Naive thymus-derived CD4-positive, alpha-beta T cell (primary cell): Measurements from ENCODE around the gene COMMD6. TPM values are rescaled to one million over a fixed set of nuclear protein-coding genes. Genes with fewer than 3 reads are reported as not detected.

Source experiments
- ATAC-seq: fragments of 150-1000 bp; cut with Tn5 transposase; 2 replicates; pipeline ENCODE4 v1.10.0; 2021; ENCODE audit warnings: mild to moderate bottlenecking, moderate library complexity
- CTCF ChIA-PET: fragments of 350-600 bp; sonication (Branson Sonifier 250); formaldehyde crosslinking; loops from one replicate; lab custom pipeline; 2021; ENCODE audit warnings: antibody characterized with exemption; lab: Charles Lee
- POLR2A ChIA-PET: fragments of 350-600 bp; sonication (Branson Sonifier 250); formaldehyde crosslinking; loops from one replicate; lab custom pipeline; 2021; ENCODE audit warnings: antibody characterized with exemption, inconsistent platforms; lab: Charles Lee
- DNase-seq, 9 donors: peaks; one replicate each; pipeline versions ENCODE4 v3.0.0 to v3.0.0-alpha.2; 2020 to 2022; ENCODE audit warnings: mixed read lengths in 1 of 9
- H3K27ac ChIP-seq: one replicate; pipeline ENCODE4 v1.7.0; 2013; ENCODE audit warnings: mild to moderate bottlenecking, low read depth, low read length, moderate library complexity
- H3K27me3 ChIP-seq, 2 donors: one replicate each; pipeline ENCODE4 v1.7.0; 2013; ENCODE audit warnings: low read length in 2 of 2, mild to moderate bottlenecking in 2 of 2, moderate library complexity in 2 of 2; ENCODE audit not compliant: control insufficient read depth in 2 of 2, insufficient read depth in 2 of 2
- H3K36me3 ChIP-seq, 3 experiments: 1 replicate in 2 of 3; 2 replicates in 1 of 3; pipeline ENCODE4 v1.7.0; 2013; ENCODE audit warnings: low read length in 3 of 3, mild to moderate bottlenecking in 3 of 3, moderate library complexity in 1 of 3; ENCODE audit not compliant: insufficient read depth in 3 of 3, control insufficient read depth in 2 of 3
- H3K4me1 ChIP-seq, 2 donors: one replicate each; pipeline ENCODE4 v1.7.0; 2013; ENCODE audit warnings: low read length in 2 of 2, mild to moderate bottlenecking in 2 of 2, moderate library complexity in 1 of 2; ENCODE audit not compliant: control insufficient read depth in 2 of 2, insufficient read depth in 2 of 2
- H3K4me3 ChIP-seq: 2 replicates; pipeline ENCODE4 v1.7.0; 2013; ENCODE audit warnings: mild to moderate bottlenecking, low read length
- H3K9me3 ChIP-seq, 3 experiments: 1 replicate in 2 of 3; 2 replicates in 1 of 3; pipeline ENCODE4 v1.7.0; 2013; ENCODE audit warnings: low read length in 3 of 3; ENCODE audit not compliant: control insufficient read depth in 2 of 3
- H3K27ac Mint-ChIP-seq, 9 donors: one replicate each; pipeline ENCODE4 v1.8.0; 2020 to 2022; ENCODE audit warnings: mixed read lengths in 9 of 9, mild to moderate bottlenecking in 8 of 9, moderate library complexity in 5 of 9, inconsistent platforms in 2 of 9
- H3K27me3 Mint-ChIP-seq, 5 donors: one replicate each; pipeline ENCODE4 v1.8.0; 2021 to 2022; ENCODE audit warnings: mixed read lengths in 5 of 5, mild to moderate bottlenecking in 1 of 5
- H3K36me3 Mint-ChIP-seq, 5 donors: one replicate each; pipeline ENCODE4 v1.8.0; 2020 to 2022; ENCODE audit warnings: mixed read lengths in 5 of 5, mild to moderate bottlenecking in 3 of 5, inconsistent platforms in 1 of 5
- H3K4me1 Mint-ChIP-seq, 7 donors: one replicate each; pipeline ENCODE4 v1.8.0; 2020 to 2022; ENCODE audit warnings: mixed read lengths in 7 of 7, mild to moderate bottlenecking in 3 of 7, inconsistent platforms in 1 of 7
- H3K4me3 Mint-ChIP-seq, 10 donors: one replicate each; pipeline ENCODE4 v1.8.0; 2020 to 2022; ENCODE audit warnings: mild to moderate bottlenecking in 10 of 10, mixed read lengths in 10 of 10, moderate library complexity in 6 of 10, inconsistent platforms in 2 of 10
- H3K9me3 Mint-ChIP-seq, 11 donors: one replicate each; pipeline ENCODE4 v1.8.0; 2020 to 2022; ENCODE audit warnings: mixed read lengths in 11 of 11, mild to moderate bottlenecking in 4 of 11, inconsistent platforms in 1 of 11, moderate library complexity in 1 of 11
- intact Hi-C, 2 donors: fragments of 100-400 bp; cut with micrococcal nuclease; formaldehyde crosslinking; loops; one replicate each; pipeline ENCODE4 v1.15.1; 2023
- polyA plus RNA-seq, 2 donors: library from polyadenylated mRNA; unstranded; fragments of 300-500 nt; fragmentation: Illumina TruSeq; gene quantifications; one replicate each; pipeline ENCODE4 v1.2.3, GENCODE V29; 2021
- total RNA-seq, 6 experiments: library from RNA in 5 of 6; stranded (reverse) in 5 of 6; gene quantifications; 1 replicate in 5 of 6; 2 replicates in 1 of 6; pipeline ENCODE4 v1.2.3 and lab custom pipeline; 2021 to 2026

Gene COMMD6
- total and polyA plus RNA-seq, 7 experiments from 2014 or later, result 133 to 690 (median 226) TPM

GRCh38 chr13:75566658-75567057, 29.0 kb upstream of the COMMD6 start:
- ATAC-seq (no peak), DNase-seq (no peak)
- CTCF ChIA-PET, result no interaction called here
- peaks cover 5 to 26% (median 14%) of the 10 kb centered on the region in 3 experiments for H3K36me3 ChIP-seq
- H3K27ac ChIP-seq, result no peak overlapping the region
- Mint-ChIP-seq H3K4me1 (peaks cover 0 to 7% (median 4%) of the 10 kb centered on the region in 7 donors), H3K36me3 (peaks cover 11 to 52% (median 21%) of the 10 kb centered on the region in 5 donors), H3K27ac (no peak overlapping the region), H3K4me3 (no peak overlapping the region), H3K9me3 (no peaks in the 10 kb centered on the region), H3K27me3 (no peaks in the 10 kb centered on the region)
- POLR2A ChIA-PET, result no interaction called here
- H3K9me3 ChIP-seq, result no peaks in the 10 kb centered on the region
- H3K4me3 ChIP-seq, result no peak overlapping the region
- no peaks in the 10 kb centered on the region for H3K27me3 ChIP-seq
- intact Hi-C loops, result no loop called here
- no peaks in the 10 kb centered on the region for H3K4me1 ChIP-seq

- Mint-ChIP-seq H3K4me3 (peak overlapping the region in 8 of 10 donors; percentile 28 to 71 (median 60)), H3K27me3 (no peaks in the 10 kb centered on the region), H3K9me3 (no peaks in the 10 kb centered on the region), H3K27ac (peak overlapping the region in 8 of 9 donors; percentile 14 to 86 (median 76)), H3K4me1 (peaks cover 23 to 64% (median 55%) of the 10 kb centered on the region in 7 donors), H3K36me3 (peaks cover 8 to 24% (median 23%) of the 10 kb centered on the region in 5 donors)
- Histone ChIP-seq H3K27me3 (no peaks in the 10 kb centered on the region), H3K36me3 (peaks cover 0 to 14% (median 5%) of the 10 kb centered on the region in 3 experiments), H3K4me1 (peaks cover 0 to 6% of the 10 kb centered on the region in 2 donors), H3K4me3 (no peak overlapping the region), H3K27ac (no peak overlapping the region), H3K9me3 (no peaks in the 10 kb centered on the region)
- DNase-seq (no peak), ATAC-seq (no peak)
- intact Hi-C loops, result loop anchor here (1.0 to 10.0 kb wide), 2 partner anchors 9 to 317 kb away; partner anchors contain the start of gene UCHL3 (in 1 of the 2)
- POLR2A ChIA-PET, result interaction anchor here (0.6 kb wide), 1 partner anchor 76 kb away, joined by 4 read pairs; no protein-coding TSS in a partner anchor
- CTCF ChIA-PET, result no interaction called here
These were observed 20.7 kb upstream of the COMMD6 start for GRCh38 chr13:75558145-75558840.

GRCh38 chr13:75556961-75557360, 19.3 kb upstream of the COMMD6 start:
- peak overlapping the region in 1 of 10 donors; percentile 43 for H3K4me3 Mint-ChIP-seq
- H3K27ac Mint-ChIP-seq, result no peak overlapping the region
- no peaks in the 10 kb centered on the region for H3K27me3 ChIP-seq
- peaks cover 0 to 14% (median 5%) of the 10 kb centered on the region in 3 experiments for H3K36me3 ChIP-seq
- CTCF ChIA-PET, result interaction anchor here (0.6 kb wide), 1 partner anchor 101 kb away, joined by 3 read pairs; no protein-coding TSS in a partner anchor
- H3K27ac ChIP-seq, result no peak overlapping the region
- no peaks in the 10 kb centered on the region for H3K9me3 ChIP-seq
- intact Hi-C loops, result loop anchor here in 1 of 2 donors (10.0 kb wide), 1 partner anchor 318 kb away; no protein-coding TSS in a partner anchor
- peaks cover 0 to 6% of the 10 kb centered on the region in 2 donors for H3K4me1 ChIP-seq
- H3K9me3 Mint-ChIP-seq, result no peaks in the 10 kb centered on the region
- ATAC-seq (no peak), DNase-seq (no peak)
- peaks cover 11 to 26% (median 23%) of the 10 kb centered on the region in 5 donors for H3K36me3 Mint-ChIP-seq
- POLR2A ChIA-PET, result interaction anchor here (0.6 kb wide), 2 partner anchors 35 to 229 kb away, joined by 3 read pairs; no protein-coding TSS in a partner anchor
- H3K27me3 Mint-ChIP-seq, result no peaks in the 10 kb centered on the region
- H3K4me1 Mint-ChIP-seq, result peaks cover 26 to 75% (median 66%) of the 10 kb centered on the region in 7 donors
- H3K4me3 ChIP-seq, result no peak overlapping the region

- Histone ChIP-seq H3K36me3 (peaks cover 0 to 12% (median 5%) of the 10 kb centered on the region in 3 experiments), H3K9me3 (no peaks in the 10 kb centered on the region), H3K4me3 (no peak overlapping the region), H3K4me1 (peaks cover 1 to 9% of the 10 kb centered on the region in 2 donors), H3K27me3 (no peaks in the 10 kb centered on the region), H3K27ac (no peak overlapping the region)
- ChIA-PET CTCF (no interaction called here), POLR2A (no interaction called here)
- Mint-ChIP-seq H3K27me3 (no peaks in the 10 kb centered on the region), H3K4me1 (peaks cover 28 to 87% (median 75%) of the 10 kb centered on the region in 7 donors), H3K27ac (no peak overlapping the region), H3K36me3 (peaks cover 11 to 26% (median 23%) of the 10 kb centered on the region in 5 donors), H3K4me3 (no peak overlapping the region), H3K9me3 (no peaks in the 10 kb centered on the region)
- ATAC-seq (no peak), DNase-seq (no peak)
- intact Hi-C loops, result loop anchor here in 1 of 2 donors (10.0 kb wide), 1 partner anchor 319 kb away; no protein-coding TSS in a partner anchor
These were observed 18.2 kb upstream of the COMMD6 start for GRCh38 chr13:75555836-75556235.

- peaks cover 0 to 11% (median 5%) of the 10 kb centered on the region in 3 experiments for H3K36me3 ChIP-seq
- H3K27ac ChIP-seq, result no peak overlapping the region
- H3K9me3 ChIP-seq, result no peaks in the 10 kb centered on the region
- H3K4me3 ChIP-seq, result no peak overlapping the region
- H3K4me3 Mint-ChIP-seq, result no peak overlapping the region
- H3K27ac Mint-ChIP-seq, result peak overlapping the region in 1 of 9 donors; percentile 41
- no peaks in the 10 kb centered on the region for H3K27me3 Mint-ChIP-seq
- intact Hi-C loops, result loop anchor here (5.0 to 10.0 kb wide), 2 partner anchors 320 to 1772 kb away; partner anchors contain the start of gene MYCBP2 (in 1 of the 2)
- peaks cover 35 to 90% (median 80%) of the 10 kb centered on the region in 7 donors for H3K4me1 Mint-ChIP-seq
- peaks cover 8 to 26% (median 23%) of the 10 kb centered on the region in 5 donors for H3K36me3 Mint-ChIP-seq
- CTCF ChIA-PET, result no interaction called here
- DNase-seq, result no peak
- H3K9me3 Mint-ChIP-seq, result no peaks in the 10 kb centered on the region
- H3K27me3 ChIP-seq, result no peaks in the 10 kb centered on the region
- POLR2A ChIA-PET, result no interaction called here
- ATAC-seq, result no peak
- H3K4me1 ChIP-seq, result peaks cover 9 to 16% of the 10 kb centered on the region in 2 donors
These were observed 17.3 kb upstream of the COMMD6 start for GRCh38 chr13:75554981-75555380.

- Histone ChIP-seq H3K4me1 (peaks cover 9 to 16% of the 10 kb centered on the region in 2 donors), H3K9me3 (no peaks in the 10 kb centered on the region), H3K36me3 (peaks cover 0 to 16% (median 5%) of the 10 kb centered on the region in 3 experiments), H3K4me3 (no peak overlapping the region), H3K27ac (no peak overlapping the region), H3K27me3 (no peaks in the 10 kb centered on the region)
- ATAC-seq, result no peak
- Mint-ChIP-seq H3K4me1 (peaks cover 33 to 89% (median 77%) of the 10 kb centered on the region in 7 donors), H3K36me3 (peaks cover 8 to 26% (median 23%) of the 10 kb centered on the region in 5 donors), H3K9me3 (peaks cover 0 to under 1% (median 0%) of the 10 kb centered on the region in 11 donors), H3K27ac (peak overlapping the region in 2 of 9 donors; percentile 14 to 41), H3K27me3 (no peaks in the 10 kb centered on the region), H3K4me3 (peak overlapping the region in 1 of 10 donors; percentile 4)
- DNase-seq, result no peak
- POLR2A ChIA-PET, result no interaction called here
- intact Hi-C loops, result loop anchor here (5.0 to 10.0 kb wide), 2 partner anchors 320 to 1773 kb away; partner anchors contain the start of gene MYCBP2 (in 1 of the 2)
- CTCF ChIA-PET, result no interaction called here
These were observed 16.8 kb upstream of the COMMD6 start for GRCh38 chr13:75554464-75554863.
